GM10248 (cell line): ENCODE results near the gene OSBPL7.

Experiments
- CTCF ChIA-PET: fragments of 300-600 bp; sonication (Branson Sonifier 250); formaldehyde crosslinking; extraction: SDS; loops from one replicate; lab custom pipeline; 2021; ENCODE audit warnings: antibody characterized with exemption; lab: Yijun Ruan, JAX
- POLR2A ChIA-PET: fragments of 350-650 bp; sonication (Branson Sonifier 250); formaldehyde crosslinking; extraction: SDS; loops from one replicate; lab custom pipeline; 2020; ENCODE audit warnings: antibody characterized with exemption; lab: Yijun Ruan, JAX
- DNase-seq: peaks from one replicate; pipeline ENCODE4 v3.0.0; 2012; ENCODE audit errors: extremely low spot score
- TF ChIP-seq, protein P1 (sequence below): IDR thresholded peaks from 2 replicates; pipeline ENCODE4 v1.5.1; 2012; ENCODE audit warnings: mild to moderate bottlenecking, low read depth; ENCODE audit errors: extremely low read depth, missing control alignments, control extremely low read depth

Gene OSBPL7

GRCh38 chr17:47838636-47839035 is 17.0 kb upstream of the OSBPL7 start:
- ChIA-PET CTCF (interaction anchor here (1.4 to 25.0 kb wide), 3 partner anchors 16 to 179 kb away, joined by 6 to 687 read pairs (median 20); partner anchors contain the start of genes OSBPL7 and SP2), POLR2A (no interaction called here)
- DNase-seq, result no peak
- TF ChIP-seq, protein P1, sequence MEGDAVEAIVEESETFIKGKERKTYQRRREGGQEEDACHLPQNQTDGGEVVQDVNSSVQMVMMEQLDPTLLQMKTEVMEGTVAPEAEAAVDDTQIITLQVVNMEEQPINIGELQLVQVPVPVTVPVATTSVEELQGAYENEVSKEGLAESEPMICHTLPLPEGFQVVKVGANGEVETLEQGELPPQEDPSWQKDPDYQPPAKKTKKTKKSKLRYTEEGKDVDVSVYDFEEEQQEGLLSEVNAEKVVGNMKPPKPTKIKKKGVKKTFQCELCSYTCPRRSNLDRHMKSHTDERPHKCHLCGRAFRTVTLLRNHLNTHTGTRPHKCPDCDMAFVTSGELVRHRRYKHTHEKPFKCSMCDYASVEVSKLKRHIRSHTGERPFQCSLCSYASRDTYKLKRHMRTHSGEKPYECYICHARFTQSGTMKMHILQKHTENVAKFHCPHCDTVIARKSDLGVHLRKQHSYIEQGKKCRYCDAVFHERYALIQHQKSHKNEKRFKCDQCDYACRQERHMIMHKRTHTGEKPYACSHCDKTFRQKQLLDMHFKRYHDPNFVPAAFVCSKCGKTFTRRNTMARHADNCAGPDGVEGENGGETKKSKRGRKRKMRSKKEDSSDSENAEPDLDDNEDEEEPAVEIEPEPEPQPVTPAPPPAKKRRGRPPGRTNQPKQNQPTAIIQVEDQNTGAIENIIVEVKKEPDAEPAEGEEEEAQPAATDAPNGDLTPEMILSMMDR, result no peak

GRCh38 chr17:47837401-47838039 is 15.9 kb upstream of the OSBPL7 start:
- DNase-seq, result no peak
- ChIA-PET POLR2A (no interaction called here), CTCF (interaction anchor here (0.9 to 4.2 kb wide), 5 partner anchors 8 to 181 kb away, joined by 3 to 35 read pairs (median 3); partner anchors contain the start of gene CDK5RAP3)
- TF ChIP-seq, protein P1, result no peak

DNA sequence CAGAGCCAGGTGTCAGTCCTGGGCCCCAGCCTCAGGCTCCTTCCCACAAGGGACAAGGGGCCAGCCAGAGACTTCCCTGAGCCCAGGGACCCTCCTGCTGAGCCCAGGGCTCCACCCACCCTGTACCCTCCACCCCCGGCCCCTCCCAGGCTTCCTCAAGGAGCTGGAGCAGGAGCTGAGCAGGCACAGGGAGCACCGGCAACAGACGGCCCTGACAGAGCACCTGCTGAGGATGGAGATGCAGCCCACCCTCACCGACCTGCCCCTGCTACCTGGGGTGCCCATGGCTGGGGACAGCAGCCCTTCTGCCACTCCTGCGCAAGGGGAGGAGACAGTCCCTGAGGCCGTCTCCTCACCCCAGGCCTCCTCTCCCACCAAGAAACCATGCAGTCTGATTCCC is 15.0 kb upstream of the OSBPL7 start:
- DNase-seq, result no peak
- ChIA-PET POLR2A (no interaction called here), CTCF (interaction anchor here (1.3 to 4.2 kb wide), 4 partner anchors 13 to 182 kb away, joined by 3 to 35 read pairs (median 4); partner anchors contain the start of gene CDK5RAP3)
- TF ChIP-seq, protein P1, result no peak

- POLR2A ChIA-PET, result no interaction called here
- TF ChIP-seq, protein P1, result no peak
- no peak for DNase-seq
- CTCF ChIA-PET, result interaction anchor here (1.2 to 4.2 kb wide), 3 partner anchors 8 to 56 kb away, joined by 3 to 35 read pairs (median 3); no protein-coding TSS in a partner anchor
Observed at GRCh38 chr17:47834756-47835155, 13.2 kb upstream of the OSBPL7 start.

DNA sequence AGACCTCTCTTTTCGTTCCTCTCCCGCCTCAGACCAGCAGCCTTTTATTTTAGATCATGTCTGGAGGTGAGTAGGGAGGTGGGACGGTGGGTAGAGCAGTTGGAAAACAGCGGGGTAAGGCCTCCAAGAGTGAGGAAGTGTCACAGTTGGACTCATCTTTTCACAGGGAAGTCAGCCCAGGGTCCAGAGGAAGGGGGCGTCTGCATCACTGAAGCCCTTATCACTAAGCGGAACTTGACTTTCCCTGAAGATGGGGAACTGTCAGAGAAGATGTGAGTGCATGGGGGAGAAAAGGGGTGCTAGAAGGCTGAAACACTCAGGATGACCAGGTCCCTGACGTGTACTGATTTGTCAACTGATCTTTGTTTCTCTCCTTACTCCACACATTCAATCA is 10.3 kb upstream of the OSBPL7 start:
- TF ChIP-seq, protein P1, result no peak
- POLR2A ChIA-PET, result interaction anchor here (0.6 kb wide), 1 partner anchor 115 kb away, joined by 5 read pairs; no protein-coding TSS in a partner anchor
- no peak for DNase-seq
- CTCF ChIA-PET, result interaction anchor here (0.7 to 5.8 kb wide), 7 partner anchors 11 to 139 kb away, joined by 3 to 49 read pairs (median 4); partner anchors contain the start of genes CDK5RAP3, SCRN2 and SP2

- DNase-seq, result peak; percentile 99
- POLR2A ChIA-PET, result interaction anchor here (0.6 kb wide), 1 partner anchor 116 kb away, joined by 5 read pairs; no protein-coding TSS in a partner anchor
- CTCF ChIA-PET, result interaction anchor here (0.7 to 5.8 kb wide), 9 partner anchors 9 to 147 kb away, joined by 3 to 49 read pairs (median 4); partner anchors contain the start of genes CDK5RAP3, SCRN2 and SP2
- TF ChIP-seq, protein P1, result no peak
Observed at GRCh38 chr17:47831003-47831933, 9.7 kb upstream of the OSBPL7 start, which contains the start of the genes LRRC46 and MRPL10. Gene LRRC46, plus strand, starts transcription at chr17:47831670. Its CDS starts 320 bp downstream, at chr17:47831990. Gene MRPL10, minus strand, starts transcription at chr17:47831541. Its CDS starts 30 bp downstream, at chr17:47831511.
